Measurements from ENCODE around the gene CYFIP1. TPM values are rescaled to one million over a fixed set of nuclear protein-coding genes. Genes with fewer than 3 reads are reported as not detected.

Gene CYFIP1
- total and polyA plus RNA-seq, 2 of the 8 experiments (the other 6 are each of a cell fraction or from before 2014, with no cell fraction given), result 38.6 to 81.7 TPM

GRCh38 chr15:22979238-22980188 is 655 bp downstream of the CYFIP1 start (continued):
- TF ChIP-seq CHD7 (IDR thresholded peaks at IDR 0.05; ENCODE audit: insufficient replicate concordance, low read length) (no peak), ATF2 (IDR thresholded peaks at IDR 0.05; ENCODE audit: low read length) (no peak), HDAC6 (IDR thresholded peaks at IDR 0.05; ENCODE audit: low read depth, low read length) (no peak), RNF2 (IDR thresholded peaks at IDR 0.05; ENCODE audit: borderline replicate concordance, low read depth, low read length, missing control alignments, poor library complexity, severe bottlenecking) (no peak), ZNF274 (IDR thresholded peaks at IDR 0.05; ENCODE audit: borderline replicate concordance, extremely low read depth, low read length) (no peak), CREB1 (IDR thresholded peaks at IDR 0.05) (no peak)

Data from H1 (cell line).